HG03469 (cell line): ENCODE data around the gene RAB4B.
A peak's percentile ranks its signal among the peaks of the same experiment; 100 is the strongest.
"Not testable (repeated sequence)": the region's sequence is repeated elsewhere in the genome, so short reads cannot be mapped to it uniquely, and the experiment has no call there.

ENCODE experiments used
- ATAC-seq: cut with Tn5 transposase; IDR thresholded peaks from one replicate; pipeline ENCODE4 v1.9.1; 2021; ENCODE audit warnings: mild to moderate bottlenecking, moderate library complexity, moderate number of reproducible peaks; ENCODE audit not compliant: unreplicated experiment

Gene RAB4B

DNA sequence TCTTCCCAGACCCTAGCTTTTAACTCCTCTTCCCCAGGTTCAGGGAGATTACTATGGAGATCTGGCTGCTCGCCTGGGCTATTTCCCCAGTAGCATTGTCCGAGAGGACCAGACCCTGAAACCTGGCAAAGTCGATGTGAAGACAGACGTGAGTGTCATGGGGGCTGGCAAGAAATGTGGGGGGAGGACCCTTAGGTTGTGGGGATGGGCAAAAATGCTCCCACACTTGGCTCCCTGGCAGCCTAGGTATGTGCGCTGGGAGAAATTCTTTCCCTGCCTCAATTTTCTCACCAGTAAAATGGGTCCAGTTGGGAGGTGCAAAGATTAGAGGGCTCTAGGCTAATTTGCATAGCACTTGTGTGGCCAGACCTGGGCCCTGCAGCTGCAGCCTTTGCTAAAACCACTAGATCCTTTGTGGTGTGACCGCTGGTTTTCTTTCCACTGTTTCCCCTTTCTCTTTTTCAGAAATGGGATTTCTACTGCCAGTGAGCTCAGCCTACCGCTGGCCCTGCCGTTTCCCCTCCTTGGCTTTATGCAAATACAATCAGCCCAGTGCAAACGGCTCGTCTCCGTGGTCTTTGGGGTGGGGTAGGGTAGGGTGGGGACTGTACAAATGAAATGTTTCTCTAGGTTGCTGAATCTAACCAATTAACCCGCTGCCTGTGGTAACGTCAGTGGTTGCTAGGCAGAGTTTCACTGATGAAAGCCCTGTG lies 959 bp upstream of the RAB4B start:
- ATAC-seq: peak; percentile 44

DNA sequence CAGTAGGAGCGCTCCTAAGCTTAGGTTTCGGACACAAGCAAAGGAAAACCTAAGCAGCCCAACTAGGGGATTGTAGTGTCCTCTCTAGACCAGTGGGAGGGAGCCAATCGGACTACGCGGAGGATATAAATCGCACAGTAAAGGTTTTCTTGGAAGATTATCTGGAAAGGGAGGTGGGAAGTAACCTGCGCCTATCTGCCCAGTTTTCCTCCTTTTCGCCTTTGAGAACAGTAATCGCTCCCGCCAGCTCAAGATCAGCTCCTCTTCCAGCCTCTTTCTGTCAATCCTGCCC lies 456 bp upstream of the RAB4B start:
- ATAC-seq: no peak

GRCh38 chr19:40778706-40779284 lies 748 bp downstream of the RAB4B start:
- no peak for ATAC-seq

GRCh38 chr19:40780582-40780981 lies 2.5 kb downstream of the RAB4B start:
- ATAC-seq: no peak

GRCh38 chr19:40781140-40781539 lies 3.1 kb downstream of the RAB4B start:
- ATAC-seq: no peak

GRCh38 chr19:40783711-40784110 lies 5.7 kb downstream of the RAB4B start:
- no peak for ATAC-seq

DNA sequence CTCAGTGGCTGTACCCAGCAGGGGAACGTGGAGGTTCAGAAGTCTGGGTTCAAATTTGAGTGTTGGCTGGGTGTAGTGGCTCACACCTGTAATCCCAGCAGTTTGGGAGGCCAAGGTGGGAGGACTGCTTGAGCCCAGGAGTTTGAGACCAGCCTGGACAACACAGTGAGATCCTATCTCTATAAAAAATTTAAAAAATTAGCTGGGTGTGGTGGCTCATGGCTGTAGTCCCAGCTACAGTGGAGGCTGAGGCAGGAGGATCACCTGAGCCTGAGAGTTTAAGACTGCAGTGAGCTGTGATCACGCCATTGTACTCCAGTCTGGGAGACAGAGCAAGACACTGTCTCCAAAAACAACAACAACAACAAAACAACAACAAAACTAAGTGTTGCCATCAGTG lies 6.1 kb downstream of the RAB4B start:
- ATAC-seq: not testable (repeated sequence)

GRCh38 chr19:40785526-40785925 lies 7.5 kb downstream of the RAB4B start:
- no peak for ATAC-seq

GRCh38 chr19:40786060-40787037 lies 8.3 kb downstream of the RAB4B start:
- no peak for ATAC-seq

DNA sequence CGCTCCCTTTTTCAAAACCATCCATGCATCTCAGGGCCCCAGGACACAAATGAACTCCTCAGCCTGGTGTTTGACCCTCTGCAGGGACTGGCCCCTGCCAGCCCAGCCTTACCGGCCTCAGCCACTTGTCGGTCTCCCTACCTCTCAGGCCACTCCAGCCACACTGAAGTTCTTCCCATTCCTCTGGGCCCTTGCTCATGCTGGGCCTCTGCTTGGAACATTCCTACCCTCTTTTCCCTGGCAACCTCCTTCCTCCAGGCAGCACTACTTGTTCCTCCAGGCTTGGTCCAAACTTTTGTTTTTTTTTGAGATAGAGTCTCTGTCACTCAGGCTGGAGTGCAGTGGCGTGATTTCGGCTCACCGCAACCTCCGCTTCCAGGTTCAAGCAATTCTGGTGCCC lies 13.3 kb downstream of the RAB4B start:
- no peak for ATAC-seq

DNA sequence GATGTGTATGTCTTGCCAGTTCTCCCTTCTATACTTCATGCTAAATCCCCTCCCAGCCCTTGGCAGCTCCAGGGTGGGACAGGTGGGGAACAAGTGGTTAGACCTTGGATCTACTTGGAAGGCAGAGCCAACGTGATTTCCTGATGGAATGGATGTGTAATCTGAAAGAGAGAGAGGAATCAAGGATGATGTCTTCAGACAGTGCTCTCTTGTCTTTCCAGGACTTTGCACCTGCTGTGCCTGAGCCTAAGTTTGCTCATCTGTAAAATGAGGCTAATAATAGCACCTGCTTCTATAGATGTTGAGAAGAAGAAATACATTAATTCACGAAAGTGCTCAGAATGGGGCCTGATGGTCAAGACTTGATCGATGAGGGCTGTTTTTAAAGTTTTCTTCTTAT lies 13.9 kb downstream of the RAB4B start:
- ATAC-seq: no peak

- no peak for ATAC-seq
Measured at GRCh38 chr19:40797166-40797962, 19.3 kb downstream of the RAB4B start.

GRCh38 chr19:40797963-40798682 lies 20.1 kb downstream of the RAB4B start:
- ATAC-seq: peak; percentile 18

DNA sequence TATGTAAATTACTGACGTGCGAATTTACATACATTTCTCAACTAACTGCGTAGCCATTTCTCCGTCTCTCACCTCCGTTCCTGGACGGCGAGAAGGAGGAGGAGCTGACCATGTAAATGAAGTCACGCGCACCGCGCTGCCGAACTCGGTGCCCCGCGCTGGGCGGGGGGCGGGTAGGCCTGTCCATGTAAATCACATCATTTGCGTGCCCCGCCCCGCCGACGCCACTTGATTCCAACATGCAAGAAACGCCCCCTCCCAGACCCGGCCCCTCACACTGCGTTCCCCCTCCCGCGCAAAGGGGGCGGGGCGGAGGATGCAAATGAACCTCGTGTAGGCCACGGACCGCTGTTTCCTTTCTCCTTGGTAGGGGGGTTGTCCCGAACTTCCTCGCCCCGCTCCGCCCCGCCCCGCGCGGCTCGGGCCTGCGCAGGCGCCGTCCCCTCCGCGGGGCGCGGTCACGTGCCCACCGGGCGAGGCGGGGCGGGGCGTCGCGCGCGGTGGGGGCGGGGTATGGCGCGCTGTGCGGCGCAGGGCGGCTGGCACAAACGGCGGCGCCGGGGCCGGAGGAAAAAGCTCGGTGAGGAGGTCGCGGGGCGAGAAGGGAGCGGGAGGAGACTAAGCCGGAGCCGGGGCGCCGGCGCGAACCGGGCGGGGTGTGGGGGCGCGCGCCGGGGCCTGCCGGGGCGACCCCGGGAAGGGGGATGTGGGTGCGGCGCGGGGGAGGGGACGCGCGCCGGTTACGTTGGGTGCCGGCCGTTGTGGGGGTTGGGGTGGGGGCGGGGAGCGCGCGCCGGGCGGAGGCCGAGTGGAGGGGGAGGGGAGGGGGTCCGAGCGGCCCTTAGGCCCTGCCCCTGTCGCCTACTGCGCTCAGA lies 20.9 kb downstream of the RAB4B start, which contains the start of gene EGLN2:
TSS of gene EGLN2 (plus strand) at position 509 of the 875 bp plus-strand sequence. CDS start 1,382 bp downstream, outside the sequence.
- ATAC-seq: peak; percentile 50

- no peak for ATAC-seq
Measured at GRCh38 chr19:40799558-40800338, 21.7 kb downstream of the RAB4B start.

- ATAC-seq: no peak
Measured at GRCh38 chr19:40800339-40800996, 22.4 kb downstream of the RAB4B start.

DNA sequence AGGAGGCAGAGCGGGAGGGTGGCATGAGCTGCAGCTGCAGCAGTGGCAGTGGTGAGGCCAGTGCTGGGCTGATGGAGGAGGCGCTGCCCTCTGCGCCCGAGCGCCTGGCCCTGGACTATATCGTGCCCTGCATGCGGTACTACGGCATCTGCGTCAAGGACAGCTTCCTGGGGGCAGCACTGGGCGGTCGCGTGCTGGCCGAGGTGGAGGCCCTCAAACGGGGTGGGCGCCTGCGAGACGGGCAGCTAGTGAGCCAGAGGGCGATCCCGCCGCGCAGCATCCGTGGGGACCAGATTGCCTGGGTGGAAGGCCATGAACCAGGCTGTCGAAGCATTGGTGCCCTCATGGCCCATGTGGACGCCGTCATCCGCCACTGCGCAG lies 22.9 kb downstream of the RAB4B start:
- no peak for ATAC-seq
